ENCODE measurements around the gene CFHR1.
"Not testable (repeated sequence)": the region's sequence is repeated elsewhere in the genome, so short reads cannot be mapped to it uniquely, and the experiment has no call there.

Gene CFHR1

DNA sequence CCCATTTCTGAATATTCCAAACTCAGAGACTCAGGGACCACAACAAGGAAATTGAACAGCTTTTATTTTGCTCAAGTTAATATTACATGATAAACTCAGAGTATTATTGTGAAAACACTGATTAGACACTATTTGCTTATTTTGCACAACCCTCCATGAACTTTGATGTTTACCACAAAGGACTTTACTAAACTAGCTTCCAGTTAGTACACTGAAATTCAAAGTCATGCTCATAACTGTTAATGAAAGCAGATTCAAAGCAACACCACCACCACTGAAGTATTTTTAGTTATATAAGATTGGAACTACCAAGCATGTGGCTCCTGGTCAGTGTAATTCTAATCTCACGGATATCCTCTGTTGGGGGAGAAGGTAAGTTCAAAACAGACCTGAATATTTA, at the start of gene CFHR1:
CFHR1 (plus strand) TSS at position 201 of the 400 bp plus-strand sequence; CDS start at position 315, 114 bp downstream.
- not testable (repeated sequence) for DNase-seq (ENCODE audit: low read depth)

DNA sequence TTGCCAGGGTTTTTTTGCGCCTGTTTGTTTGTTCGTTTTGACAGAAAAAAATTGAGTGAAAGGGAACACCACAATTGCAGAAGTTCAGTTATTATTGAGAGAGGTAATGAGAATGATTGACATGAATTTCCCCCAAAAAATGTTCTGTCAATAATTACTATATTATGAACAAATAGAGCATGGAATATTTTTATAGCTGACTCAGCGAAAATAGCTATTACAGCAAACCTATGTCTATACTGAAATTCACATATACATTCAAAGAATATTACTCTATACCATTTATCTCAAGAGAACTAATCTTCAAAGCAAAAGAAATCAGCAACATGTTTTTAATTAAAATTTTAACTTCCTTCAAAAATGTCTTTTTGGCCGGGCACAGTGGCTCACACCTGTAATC, 49.7 kb upstream of the CFHR1 start:
- not testable (repeated sequence) for DNase-seq (ENCODE audit: low read depth)

DNA sequence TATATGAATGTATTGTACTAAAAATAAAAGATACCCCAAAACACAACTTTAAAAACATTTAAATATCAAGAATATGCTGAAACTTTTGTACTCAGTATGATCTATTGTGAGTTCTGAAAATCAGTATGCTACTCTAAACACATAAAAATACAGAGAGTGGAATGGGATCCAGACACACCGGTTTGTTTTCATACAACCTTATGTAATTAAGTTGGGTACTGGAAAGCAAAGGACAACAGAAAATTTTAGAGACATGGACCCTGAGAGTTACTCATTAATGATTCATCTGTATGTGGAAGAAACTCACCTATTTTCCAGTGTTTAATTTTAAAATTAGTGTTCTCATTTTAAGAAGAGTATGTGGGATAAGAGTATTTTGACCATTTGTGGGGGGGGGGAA, 45.8 kb upstream of the CFHR1 start:
- DNase-seq (ENCODE audit: low read depth) = no peak

DNA sequence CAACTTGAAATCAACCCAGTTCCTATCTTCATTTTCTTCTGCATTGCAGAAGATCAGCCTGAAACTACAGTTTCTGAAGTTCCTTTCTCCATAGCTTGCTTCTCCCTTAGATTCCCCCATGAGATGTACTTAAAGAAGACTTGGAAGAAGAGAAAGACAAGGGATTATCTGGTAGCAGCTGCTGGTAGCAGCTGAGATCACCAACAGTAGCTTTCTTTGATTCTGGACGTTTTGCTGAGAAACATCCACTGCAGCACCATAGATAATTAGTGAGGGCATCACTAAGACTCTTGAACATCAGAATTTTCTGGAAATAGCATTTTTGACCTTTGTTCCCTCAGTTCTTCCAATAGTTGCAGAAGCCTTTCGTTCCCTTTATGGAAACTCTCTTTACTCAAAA, 45.4 kb upstream of the CFHR1 start:
- no peak for DNase-seq (ENCODE audit: low read depth)

DNA sequence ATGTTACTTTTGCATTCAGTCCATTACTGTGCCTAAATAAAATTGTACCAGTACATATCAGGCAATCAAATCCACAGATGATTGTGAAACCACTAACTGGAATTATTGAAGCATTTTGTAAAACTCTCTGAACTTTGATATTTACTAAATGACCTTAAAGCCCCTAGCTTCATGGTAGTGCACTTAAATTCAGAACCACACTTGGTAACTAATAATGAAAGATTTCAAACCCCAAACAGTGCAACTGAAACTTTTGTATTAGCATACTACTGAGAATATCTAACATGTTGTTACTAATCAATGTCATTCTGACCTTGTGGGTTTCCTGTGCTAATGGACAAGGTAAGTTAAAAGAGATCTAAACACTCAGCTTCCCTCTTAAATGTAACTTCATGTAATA, 44.9 kb upstream of the CFHR1 start, which contains the start of gene CFHR3:
CFHR3 (plus strand) TSS at position 238 of the 400 bp plus-strand sequence; CDS start at position 285, 47 bp downstream.
- no peak for DNase-seq (ENCODE audit: low read depth)

DNA sequence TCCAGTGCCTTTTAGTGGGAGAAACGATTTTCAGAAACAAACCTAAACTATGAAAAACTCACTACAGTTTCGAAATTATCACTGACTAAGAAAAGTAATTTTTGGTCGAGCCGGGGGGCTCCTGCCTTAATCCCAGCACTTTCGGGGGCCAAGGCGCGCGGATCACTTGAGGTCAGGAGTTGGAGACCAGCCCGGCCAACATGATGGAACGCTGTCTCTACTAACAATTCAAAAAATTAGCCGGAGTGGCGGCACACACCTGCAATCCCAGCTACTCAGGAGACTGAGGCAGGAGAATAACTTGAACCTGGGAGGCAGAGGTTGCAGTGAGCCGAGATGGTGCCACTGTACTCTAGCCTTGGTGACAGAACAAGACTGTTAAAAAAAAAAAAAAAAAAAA, 41.9 kb upstream of the CFHR1 start:
- no peak for DNase-seq (ENCODE audit: low read depth)

DNA sequence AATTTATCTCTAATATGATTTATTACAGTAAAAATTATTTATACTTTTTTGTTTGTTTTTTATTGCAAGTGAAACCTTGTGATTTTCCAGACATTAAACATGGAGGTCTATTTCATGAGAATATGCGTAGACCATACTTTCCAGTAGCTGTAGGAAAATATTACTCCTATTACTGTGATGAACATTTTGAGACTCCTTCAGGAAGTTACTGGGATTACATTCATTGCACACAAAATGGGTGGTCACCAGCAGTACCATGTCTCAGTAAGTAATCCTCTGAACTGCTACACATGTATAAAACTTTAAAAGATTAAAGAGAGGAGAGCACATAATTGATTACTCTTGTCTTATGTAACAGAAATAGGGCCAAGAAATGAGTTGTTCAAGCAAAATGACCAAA, 40.4 kb upstream of the CFHR1 start:
- no peak for DNase-seq (ENCODE audit: low read depth)

DNA sequence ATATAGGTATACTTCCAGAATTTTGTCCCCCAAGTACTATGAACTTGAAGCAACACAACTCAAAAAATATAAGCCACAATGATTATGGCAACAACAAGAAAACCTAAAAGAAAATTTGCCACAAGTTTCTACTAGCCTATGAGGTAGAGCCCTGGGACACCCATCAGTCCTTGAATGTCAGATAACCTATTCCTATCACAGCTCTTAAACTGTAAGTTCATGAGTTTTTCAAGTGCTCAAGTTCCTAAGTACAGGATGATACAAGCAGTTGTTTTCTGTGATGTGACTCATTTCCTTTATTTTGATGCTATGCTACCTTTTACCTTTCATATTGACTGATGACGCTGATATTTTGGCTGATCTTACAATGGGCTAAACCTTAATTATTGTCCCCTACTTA, 28.3 kb upstream of the CFHR1 start:
- DNase-seq (ENCODE audit: low read depth) = not testable (repeated sequence)

DNA sequence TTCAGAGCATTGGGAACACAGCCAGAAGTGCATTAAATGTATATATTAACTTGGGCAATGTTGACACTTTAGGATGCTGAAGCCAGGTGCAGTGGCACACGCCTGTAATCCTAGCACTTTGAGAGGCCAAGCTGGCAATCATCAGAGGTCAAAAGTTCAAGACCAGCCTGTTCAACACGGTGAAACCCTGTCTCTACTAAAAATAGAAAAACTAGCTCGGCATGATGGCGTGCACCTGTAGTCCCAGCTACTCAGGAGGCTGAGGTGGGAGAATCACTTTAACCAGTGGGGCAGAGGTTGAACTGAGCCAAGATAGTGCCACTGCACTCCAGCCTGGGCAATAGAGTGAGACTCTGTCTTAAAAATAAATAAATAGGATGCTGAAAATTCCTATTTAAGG, 25.4 kb upstream of the CFHR1 start:
- DNase-seq (ENCODE audit: low read depth) = not testable (repeated sequence)

DNA sequence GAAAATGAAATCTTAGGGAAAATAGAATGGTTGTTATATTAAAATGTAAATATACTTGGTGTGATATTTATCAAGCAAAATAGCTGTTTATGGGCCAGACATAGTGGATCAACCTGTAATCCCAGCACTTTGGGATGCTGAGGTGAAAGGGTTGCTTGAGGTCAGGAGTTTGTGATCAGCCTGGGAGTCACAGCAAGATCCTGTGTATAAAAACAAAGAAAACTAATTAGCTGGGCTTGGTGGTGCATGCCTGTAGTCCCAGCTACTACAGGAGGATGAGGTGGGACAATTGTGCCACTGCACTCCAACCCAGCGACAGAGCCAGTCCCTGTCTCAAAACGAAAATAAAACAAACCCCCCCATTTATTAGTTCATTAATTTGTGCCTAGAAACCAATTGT, 21.6 kb upstream of the CFHR1 start:
- DNase-seq (ENCODE audit: low read depth) = no peak

DNA sequence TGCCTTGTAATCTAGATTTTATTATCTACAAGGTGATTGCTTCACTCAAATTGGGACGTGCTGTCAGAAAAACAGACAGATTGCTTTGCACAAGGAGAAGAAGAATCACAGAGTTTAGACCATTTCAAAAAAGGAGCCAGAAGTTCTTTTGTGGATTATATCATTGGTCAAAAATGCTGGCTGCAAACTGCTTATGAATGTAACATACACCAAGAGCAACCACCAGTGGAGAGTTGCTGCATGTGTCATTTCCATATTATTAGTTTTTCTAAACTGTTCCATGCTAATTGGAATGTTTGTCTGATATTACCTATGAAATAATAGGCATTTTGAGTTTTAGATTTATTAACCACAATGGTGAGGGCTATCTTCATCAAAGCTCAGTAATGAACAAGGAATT, 17.6 kb upstream of the CFHR1 start:
- not testable (repeated sequence) for DNase-seq (ENCODE audit: low read depth)

DNA sequence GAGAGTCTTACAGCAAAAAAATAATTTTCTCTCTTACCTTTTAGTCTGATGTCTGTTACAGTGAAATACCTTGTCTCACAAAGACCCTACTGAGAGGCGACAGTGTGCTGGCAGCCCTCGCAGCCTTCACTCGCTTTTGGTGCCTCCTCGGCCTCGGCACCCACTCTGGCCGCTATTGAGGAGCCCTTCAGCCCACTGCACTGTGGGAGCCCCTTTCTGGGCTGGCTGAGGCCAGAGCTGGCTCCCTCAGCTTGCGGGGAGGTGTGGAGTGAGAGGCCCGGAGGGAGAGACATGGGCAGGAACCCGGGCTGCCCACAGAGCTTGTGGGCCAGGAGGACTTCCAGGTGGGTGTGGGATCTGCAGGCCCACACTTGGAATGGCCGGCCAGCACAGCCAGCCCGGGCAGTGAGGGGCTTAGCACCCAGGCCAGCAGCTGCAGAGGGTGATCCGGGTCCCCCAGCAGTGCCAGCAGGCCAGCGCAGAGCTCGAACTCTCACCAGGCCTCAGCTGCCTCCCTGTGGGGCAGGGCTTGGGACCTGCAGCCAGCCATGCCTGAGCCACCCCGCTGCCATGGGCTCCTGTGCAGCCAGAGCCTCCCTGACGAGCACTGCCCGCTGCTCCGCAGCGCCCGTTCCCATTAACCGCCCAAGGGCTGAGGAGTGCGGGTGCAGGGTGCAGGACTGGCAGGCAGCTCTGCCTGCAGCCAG, 10.8 kb upstream of the CFHR1 start:
- DNase-seq (ENCODE audit: low read depth) = no peak

DNA sequence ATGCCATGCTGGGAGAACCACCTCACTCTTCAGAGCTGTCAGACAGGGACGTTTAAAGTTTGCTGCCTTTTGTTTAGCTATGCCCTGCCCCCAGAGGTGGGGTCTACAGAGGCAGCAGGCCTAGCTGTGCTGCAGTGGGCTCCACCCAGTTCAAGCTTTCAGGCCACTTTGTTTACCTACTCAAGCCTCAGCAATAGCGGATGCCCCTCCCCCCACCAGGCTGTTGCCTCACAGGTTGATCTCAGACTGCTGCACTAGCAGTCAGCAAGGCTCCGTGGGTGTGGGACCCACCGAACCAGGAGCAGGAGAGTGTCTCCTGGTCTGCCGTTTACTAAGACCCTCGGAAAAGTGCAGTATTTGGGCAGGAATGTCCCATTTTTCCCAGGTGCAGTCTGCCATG, 2.1 kb upstream of the CFHR1 start:
- not testable (repeated sequence) for DNase-seq (ENCODE audit: low read depth)

DNA sequence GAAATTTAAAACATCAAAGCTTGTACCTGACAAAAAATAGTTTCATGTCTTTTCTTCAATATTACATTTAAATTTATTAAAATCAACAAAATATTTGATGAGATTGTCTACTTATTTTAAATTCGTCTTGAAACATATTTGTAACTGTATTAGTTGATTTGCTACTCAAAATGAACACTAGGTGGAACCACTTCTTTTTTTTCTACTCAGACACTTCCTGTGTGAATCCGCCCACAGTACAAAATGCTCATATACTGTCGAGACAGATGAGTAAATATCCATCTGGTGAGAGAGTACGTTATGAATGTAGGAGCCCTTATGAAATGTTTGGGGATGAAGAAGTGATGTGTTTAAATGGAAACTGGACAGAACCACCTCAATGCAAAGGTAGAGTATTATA, 8.3 kb downstream of the CFHR1 start:
- DNase-seq (ENCODE audit: low read depth) = not testable (repeated sequence)

DNA sequence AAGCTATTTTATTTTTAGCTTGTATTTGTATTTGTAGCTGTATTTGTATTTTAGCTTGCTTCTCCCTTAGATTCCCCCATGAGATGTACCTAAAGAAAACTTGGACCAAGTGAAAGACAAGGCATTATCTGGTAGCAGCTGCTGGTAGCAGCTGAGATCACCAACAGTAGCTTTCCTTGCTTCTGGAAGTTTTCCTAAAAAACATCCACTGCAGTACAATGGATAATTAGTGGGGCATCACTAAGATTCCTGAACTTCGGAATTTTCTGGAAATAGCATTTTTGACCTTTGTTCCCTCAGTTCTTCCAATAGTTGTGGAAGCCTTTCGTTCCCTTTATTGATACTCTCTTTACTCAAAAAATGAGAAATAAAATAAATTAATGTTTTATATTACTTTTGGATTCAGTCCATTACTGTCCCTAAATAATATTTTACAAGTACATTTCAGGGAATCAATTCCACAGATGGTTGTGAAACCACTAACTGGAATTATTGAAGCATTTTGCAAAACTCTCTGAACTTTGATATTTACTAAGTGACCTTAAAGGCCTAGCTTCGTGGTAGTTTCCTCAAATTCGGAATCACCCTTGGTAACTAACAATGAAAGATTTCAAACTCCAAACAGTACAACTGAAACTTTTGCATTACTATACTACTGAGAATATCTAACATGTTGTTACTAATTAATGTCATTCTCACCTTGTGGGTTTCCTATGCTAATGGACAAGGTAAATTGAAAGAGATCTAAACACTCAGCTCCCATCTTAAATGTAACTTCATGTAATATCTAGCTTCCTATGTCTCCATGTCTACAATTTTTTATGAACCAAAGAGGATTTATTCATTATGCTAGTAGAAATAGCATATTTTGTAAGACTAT, 30.3 kb downstream of the CFHR1 start:
- not testable (repeated sequence) for DNase-seq (ENCODE audit: low read depth)

DNA sequence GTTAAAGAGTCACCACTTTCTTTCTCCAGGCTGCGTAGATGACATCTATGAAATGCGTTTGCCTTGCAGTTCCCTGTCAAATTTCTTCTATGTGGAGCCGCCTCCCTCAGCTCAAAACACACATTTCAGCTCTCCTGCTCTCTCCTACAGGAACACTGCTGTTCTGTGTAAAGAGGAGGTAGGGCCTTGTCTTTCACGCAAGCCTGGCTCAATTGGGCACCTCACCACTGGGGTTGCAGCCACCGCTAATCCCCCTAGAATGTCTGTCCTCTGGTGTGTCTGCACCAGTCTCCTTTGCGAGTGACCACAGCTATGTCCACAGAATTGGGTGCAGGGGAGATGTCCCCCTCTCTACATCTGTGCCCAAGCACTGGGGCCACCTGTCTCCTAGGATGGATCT, 36.5 kb downstream of the CFHR1 start:
- no peak for DNase-seq (ENCODE audit: low read depth)

DNA sequence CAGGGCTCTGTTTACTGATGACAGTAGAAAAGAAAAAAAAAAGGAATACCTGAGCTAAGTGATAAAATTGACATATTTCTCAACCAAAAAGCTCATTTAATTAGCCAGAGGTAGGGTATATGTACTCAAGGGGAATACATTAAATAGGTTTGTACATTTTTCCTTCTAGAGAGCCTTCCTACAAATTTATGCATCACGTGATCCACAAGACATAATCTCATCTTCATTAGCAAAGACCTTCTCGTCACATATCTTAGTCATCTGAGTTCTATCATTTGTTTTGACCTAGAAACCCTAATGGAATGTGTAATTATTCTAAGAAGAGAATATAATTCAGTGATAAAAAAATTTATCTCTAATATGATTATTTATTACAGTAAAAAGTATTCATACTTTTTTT, 37.7 kb downstream of the CFHR1 start:
- no peak for DNase-seq (ENCODE audit: low read depth)

DNA sequence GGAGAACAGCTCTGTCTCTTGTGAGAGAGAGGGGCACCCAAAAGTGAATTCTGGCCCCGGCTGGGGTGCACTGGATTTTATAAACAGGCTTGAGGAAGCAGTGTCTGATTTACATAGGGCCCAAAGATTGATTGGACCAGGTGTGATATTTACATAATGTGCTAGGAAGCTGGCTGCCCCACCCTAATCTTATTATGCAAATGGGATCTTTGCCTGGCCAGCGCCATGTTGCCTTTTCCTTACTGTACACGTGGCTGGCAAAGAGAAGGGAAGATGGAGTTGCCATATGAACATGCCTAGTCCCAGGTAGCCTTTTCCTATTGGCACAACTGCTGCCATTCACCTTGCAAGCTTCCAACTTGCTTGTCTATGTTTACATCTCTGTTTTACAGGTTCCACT, 39.3 kb downstream of the CFHR1 start:
- DNase-seq (ENCODE audit: low read depth) = no peak

DNA sequence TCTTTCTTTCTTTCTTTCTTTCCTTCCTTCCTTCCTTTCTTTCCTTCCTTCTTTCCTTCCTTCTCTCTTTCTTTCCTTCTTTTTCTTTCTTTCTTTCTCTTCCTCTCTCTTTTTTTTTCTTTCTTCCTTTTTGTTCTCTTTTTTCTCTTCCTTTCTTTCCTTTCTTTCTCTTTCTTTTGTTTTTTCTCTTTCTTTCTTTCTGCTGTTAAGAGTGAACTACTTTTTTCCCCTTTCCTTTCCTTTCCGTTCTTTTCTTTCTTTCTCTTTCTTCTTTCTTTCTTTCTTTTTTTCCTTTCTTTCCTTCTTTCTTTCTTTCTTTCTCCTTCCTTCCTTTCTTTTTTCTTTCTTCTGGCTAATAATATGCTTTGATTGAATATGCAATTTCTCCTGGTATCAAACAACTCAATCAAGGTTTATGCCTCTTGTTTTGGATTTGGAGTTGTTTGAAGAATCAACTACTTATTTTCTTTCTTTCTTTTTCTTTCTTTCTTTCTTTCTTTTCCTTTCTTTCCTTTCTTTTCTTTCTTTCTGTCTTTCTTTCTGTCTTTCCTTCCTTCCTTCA, 40.9 kb downstream of the CFHR1 start:
- DNase-seq (ENCODE audit: low read depth) = no peak

DNA sequence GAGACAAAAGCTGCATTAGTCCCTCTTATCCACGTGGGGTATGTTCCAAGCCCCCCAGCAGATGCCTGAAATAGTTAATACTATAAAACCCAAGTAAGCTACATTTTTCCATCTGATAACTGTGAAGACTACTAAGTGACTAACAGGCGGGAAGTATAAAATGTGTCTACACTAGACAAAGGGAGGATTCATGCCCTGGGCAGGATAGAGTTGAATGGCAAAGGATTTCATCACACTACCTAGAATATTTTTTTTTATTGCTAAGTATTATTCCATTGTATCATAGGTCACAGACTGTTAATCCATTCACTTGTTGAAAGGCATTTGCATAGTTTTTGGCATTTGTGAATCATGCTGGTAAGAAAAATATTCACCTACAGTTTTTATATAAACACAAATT, 41.9 kb downstream of the CFHR1 start:
- no peak for DNase-seq (ENCODE audit: low read depth)

DNA sequence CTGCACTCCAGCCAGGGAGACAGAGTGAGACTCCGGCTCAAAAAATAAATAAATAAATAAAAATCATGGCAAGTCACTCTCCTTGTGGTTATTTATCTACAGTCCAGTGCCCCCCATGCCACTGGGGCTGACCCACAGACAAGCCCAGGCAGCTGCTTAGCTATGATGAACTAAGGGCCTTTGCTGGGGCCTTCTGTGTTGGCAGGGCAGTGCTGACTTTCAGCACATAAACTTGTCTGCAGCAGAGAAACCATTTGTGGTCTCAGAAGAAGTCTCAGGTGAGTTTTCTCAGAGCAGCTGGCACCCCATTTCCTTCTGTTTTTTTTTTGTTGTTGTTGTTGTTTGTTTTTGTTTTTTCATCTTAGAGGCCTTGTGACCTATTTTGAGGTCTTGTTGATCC, 47.4 kb downstream of the CFHR1 start:
- no peak for DNase-seq (ENCODE audit: low read depth)

DNA sequence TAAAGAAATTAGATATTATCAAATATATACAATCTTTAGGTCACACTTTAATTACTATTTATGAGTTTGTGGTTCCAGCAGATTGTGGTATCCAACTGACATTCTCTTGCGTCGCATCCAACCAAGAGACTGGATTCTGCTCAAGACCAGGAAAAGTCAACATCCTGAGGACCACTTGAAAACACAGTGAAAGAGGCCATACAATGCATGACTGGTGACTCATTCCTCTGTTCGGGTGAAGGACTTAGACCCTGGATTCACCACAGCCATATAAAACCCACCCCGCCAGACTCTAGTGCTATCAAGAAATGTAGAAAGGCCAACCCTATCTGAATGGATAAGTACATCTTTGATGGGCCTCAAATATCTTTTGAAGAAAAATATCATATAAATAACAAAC, 53.9 kb downstream of the CFHR1 start:
- no peak for DNase-seq (ENCODE audit: low read depth)

DNA sequence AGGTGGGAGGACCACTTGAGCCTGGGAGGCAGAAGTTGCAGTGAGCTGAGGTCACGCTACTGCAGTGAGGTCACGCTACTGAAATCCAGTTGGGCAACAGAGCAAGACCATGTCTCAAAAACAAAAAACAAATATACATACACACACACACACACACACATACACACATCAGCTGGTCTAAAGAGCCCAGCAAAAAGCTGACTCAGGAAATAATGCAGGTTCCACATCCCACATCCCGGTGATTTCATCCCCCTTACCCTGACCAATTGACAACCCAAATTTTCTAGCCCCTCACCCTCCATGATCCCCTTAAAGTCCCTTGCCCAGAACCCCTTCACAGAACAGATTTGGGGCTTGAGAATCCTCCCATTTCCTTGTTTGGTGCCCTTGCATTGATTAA, 56.4 kb downstream of the CFHR1 start:
- no peak for DNase-seq (ENCODE audit: low read depth)
